ENCODE measurements around the gene UBASH3A.
"Not testable (repeated sequence)": the region's sequence is repeated elsewhere in the genome, so short reads cannot be mapped to it uniquely, and the experiment has no call there.

Gene UBASH3A

DNA sequence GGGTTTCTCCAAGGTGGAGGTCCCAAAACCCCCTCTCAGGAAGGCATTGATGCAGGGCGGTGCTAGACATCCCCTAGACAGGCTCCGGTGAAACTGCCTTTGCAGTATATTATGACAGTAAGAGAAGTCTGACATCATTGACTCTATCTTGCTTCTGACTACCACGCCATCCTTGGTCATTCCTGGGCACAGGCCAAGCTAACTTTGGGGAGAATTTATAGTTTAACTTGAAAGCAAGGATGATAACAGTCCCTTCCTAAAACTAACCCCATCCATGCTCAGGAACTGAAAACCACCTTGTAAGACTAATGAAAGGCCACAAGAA is 62.1 kb downstream of the UBASH3A start:
- Histone ChIP-seq H3K9me3 (no peaks in the 10 kb centered on the region), H3K4me3 (ENCODE audit: low read depth, low read length) (no peak overlapping the region), H3K4me1 (no peaks in the 10 kb centered on the region; the same call in 1 of the 2 replicates), H3K36me3 (no peaks in the 10 kb centered on the region), H3K27me3 (no peaks in the 10 kb centered on the region)
- TF ChIP-seq, protein P1, sequence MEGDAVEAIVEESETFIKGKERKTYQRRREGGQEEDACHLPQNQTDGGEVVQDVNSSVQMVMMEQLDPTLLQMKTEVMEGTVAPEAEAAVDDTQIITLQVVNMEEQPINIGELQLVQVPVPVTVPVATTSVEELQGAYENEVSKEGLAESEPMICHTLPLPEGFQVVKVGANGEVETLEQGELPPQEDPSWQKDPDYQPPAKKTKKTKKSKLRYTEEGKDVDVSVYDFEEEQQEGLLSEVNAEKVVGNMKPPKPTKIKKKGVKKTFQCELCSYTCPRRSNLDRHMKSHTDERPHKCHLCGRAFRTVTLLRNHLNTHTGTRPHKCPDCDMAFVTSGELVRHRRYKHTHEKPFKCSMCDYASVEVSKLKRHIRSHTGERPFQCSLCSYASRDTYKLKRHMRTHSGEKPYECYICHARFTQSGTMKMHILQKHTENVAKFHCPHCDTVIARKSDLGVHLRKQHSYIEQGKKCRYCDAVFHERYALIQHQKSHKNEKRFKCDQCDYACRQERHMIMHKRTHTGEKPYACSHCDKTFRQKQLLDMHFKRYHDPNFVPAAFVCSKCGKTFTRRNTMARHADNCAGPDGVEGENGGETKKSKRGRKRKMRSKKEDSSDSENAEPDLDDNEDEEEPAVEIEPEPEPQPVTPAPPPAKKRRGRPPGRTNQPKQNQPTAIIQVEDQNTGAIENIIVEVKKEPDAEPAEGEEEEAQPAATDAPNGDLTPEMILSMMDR (IDR thresholded peaks at IDR 0.05; ENCODE audit: low read depth, low read length) = no peak
- no peak for DNase-seq

DNA sequence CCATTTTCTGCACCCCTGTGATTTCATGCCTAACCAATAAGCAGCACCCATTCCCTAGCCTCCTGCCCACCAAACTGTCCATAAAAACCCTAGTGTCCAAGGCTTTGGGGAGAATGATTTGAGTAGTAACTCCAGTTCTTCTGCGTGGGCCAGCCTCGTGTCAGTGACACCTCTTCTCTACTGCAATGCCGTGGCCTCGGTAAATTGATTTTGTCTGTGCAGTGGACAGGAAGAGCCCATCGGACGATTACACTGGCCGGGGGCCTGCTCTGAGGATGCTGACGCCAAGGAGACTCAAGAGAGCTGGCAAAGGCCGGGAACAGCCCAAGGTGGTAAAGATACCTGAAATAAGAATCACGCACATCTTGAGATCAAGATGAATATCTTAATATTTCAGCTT is 63.0 kb downstream of the UBASH3A start:
- H3K36me3 ChIP-seq = no peaks in the 10 kb centered on the region
- H3K4me1 ChIP-seq = no peaks in the 10 kb centered on the region; the same call in 1 of the 2 replicates
- no peaks in the 10 kb centered on the region for H3K27me3 ChIP-seq
- H3K9me3 ChIP-seq = no peaks in the 10 kb centered on the region
- TF ChIP-seq, protein P1 (IDR thresholded peaks at IDR 0.05; ENCODE audit: low read depth, low read length) = no peak
- no peak overlapping the region for H3K4me3 ChIP-seq (ENCODE audit: low read depth, low read length)
- no peak for DNase-seq

DNA sequence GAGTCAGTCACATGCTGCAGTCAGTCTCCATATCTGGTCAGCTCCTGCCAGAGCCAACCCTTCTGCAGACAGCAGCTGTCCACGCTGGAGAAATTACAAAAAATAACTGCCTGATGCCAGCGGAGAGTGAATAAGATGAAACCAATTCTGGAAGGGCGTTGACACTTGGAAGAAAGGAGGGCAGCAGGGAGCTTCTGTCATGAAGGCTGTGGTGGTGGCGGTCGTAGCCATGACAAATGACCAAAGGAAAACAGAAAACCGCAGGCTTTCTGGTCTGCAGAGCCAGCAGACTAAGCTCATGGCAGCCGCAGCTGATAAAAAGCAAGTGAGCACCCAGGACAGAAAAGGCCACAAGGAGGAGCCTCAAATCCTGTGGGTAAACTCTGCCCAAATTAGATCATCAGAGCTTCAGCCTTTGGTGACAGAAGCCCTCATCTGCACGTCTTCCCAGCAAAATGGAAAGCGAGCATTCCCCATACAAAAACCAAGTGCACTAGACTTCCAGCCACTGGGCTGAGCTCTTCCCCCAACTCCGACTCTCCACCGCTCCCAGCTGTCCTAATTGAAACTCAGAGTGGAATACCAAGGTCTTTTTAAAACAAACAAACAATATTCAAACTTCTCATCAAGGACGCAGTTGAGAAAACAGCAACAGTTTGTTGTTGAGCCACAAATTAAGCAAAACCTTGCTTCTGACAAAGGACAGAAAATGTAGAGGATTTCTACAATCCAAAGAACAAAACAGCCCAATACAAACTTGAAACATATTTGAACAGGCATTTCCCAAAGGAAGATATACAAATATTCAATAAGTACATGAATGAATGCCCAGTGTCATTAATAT is 63.7 kb downstream of the UBASH3A start:
- H3K27me3 ChIP-seq = no peaks in the 10 kb centered on the region
- TF ChIP-seq, protein P1 (IDR thresholded peaks at IDR 0.05; ENCODE audit: low read depth, low read length) = peak; percentile 52
- no peaks in the 10 kb centered on the region for H3K9me3 ChIP-seq
- no peaks in the 10 kb centered on the region for H3K36me3 ChIP-seq
- no peak for DNase-seq
- no peaks in the 10 kb centered on the region; the same call in 1 of the 2 replicates for H3K4me1 ChIP-seq
- H3K4me3 ChIP-seq (ENCODE audit: low read depth, low read length) = no peak overlapping the region

DNA sequence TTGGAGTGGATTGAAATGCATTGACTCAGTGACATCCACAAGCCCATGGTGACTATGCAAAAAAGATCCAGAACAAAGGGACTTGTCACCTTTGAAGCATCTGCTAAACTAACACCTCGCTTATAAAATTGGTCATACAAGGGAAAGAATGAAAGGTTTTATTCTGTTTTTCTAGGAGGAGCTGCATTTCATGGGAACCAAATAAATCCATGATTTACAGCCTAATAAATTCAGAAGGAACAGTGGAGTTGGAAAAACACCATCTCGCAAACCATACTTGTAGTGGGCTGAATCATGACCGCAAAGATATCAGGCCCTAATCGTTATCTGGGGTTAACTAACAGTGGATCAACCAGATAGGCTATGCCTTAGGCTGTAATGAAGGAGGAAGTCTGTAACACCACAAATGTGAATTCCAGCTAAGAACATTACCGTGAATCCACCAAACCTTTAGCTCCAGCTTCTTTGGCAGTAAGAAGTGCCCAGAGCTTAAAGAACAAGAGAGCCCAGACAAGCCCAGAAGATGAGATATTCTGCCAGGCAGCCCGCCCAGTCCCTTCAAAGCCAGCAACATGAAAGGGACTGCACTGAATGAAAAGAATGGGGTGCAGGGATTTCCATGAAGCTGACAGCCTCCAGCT is 64.9 kb downstream of the UBASH3A start:
- Histone ChIP-seq H3K9me3 (no peaks in the 10 kb centered on the region), H3K27me3 (no peaks in the 10 kb centered on the region), H3K4me3 (ENCODE audit: low read depth, low read length) (no peak overlapping the region), H3K36me3 (no peaks in the 10 kb centered on the region), H3K4me1 (no peaks in the 10 kb centered on the region)
- DNase-seq = no peak
- TF ChIP-seq, protein P1 (IDR thresholded peaks at IDR 0.05; ENCODE audit: low read depth, low read length) = no peak

DNA sequence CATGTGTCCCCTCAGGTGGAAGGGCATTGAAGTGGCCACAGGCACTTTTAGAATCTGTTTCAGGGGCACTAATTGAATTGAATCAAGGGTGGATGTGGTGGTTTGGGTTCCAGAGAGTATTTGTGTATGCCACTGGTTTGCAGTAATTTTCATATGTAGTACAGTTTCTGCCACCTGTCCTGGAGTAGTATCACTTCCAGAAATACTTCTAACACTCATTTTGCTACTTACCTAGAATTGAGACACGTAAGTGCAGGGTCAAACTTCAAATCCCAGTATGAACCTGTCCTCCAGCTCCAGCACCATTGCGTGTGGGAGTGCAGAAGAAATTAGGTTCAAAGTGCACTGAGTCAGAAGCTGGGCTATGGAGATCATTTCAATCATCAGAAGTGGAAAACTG is 65.6 kb downstream of the UBASH3A start:
- TF ChIP-seq, protein P1 (IDR thresholded peaks at IDR 0.05; ENCODE audit: low read depth, low read length) = no peak
- no peak overlapping the region for H3K4me3 ChIP-seq (ENCODE audit: low read depth, low read length)
- H3K27me3 ChIP-seq = no peaks in the 10 kb centered on the region
- H3K9me3 ChIP-seq = no peaks in the 10 kb centered on the region
- no peaks in the 10 kb centered on the region for H3K36me3 ChIP-seq
- H3K4me1 ChIP-seq = no peaks in the 10 kb centered on the region; the same call in 1 of the 2 replicates
- no peak for DNase-seq

DNA sequence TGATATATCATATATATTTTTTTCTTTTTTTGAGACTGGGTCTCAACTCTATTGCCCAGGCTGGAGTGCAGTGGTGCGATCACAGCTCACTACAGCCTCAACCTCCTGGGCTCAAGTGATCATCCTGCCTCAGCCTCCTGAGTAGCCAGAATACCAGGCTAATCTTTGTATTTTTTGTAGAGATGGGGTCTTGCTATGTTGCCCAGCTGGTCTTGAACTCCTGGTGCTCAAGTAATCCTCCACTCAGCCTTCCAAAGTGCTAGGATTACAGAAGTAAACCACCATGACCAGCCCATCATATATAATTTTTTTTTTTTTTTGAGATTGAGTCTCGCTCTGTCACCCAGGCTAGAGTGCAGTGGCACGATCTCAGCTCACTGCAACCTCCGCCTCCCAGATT is 66.0 kb downstream of the UBASH3A start:
- H3K4me1 ChIP-seq = not testable (repeated sequence)

More for the DNA sequence above, 66.0 kb downstream of the UBASH3A start:
- not testable (repeated sequence) for H3K27me3 ChIP-seq; H3K36me3 ChIP-seq; H3K9me3 ChIP-seq; H3K4me3 ChIP-seq (ENCODE audit: low read depth, low read length); DNase-seq

Data from BE2C (cell line).